Gastroesophageal sphincter (tissue), 3 donors: ENCODE data around the gene ABHD6.
A peak's percentile ranks its signal among the peaks of the same experiment; 100 is the strongest.

Source experiments
- EP300 ChIP-seq: sonication (generic); formaldehyde crosslinking; IDR thresholded peaks from one replicate; pipeline ENCODE4 v1.6.1; 2017; ENCODE audit warnings: antibody characterized with exemption, mild to moderate bottlenecking
- TF ChIP-seq, protein P1 (sequence below), 4 experiments: fragments of 200-600 bp in 2 of 4; fragments of 450-650 bp in 2 of 4; sonication (generic) in 1 of 4; IDR thresholded peaks; one replicate each; pipeline ENCODE4 v1.5.1; 2017 to 2019; ENCODE audit warnings: antibody characterized with exemption in 4 of 4, mild to moderate bottlenecking in 2 of 4, moderate library complexity in 2 of 4

DNA sequence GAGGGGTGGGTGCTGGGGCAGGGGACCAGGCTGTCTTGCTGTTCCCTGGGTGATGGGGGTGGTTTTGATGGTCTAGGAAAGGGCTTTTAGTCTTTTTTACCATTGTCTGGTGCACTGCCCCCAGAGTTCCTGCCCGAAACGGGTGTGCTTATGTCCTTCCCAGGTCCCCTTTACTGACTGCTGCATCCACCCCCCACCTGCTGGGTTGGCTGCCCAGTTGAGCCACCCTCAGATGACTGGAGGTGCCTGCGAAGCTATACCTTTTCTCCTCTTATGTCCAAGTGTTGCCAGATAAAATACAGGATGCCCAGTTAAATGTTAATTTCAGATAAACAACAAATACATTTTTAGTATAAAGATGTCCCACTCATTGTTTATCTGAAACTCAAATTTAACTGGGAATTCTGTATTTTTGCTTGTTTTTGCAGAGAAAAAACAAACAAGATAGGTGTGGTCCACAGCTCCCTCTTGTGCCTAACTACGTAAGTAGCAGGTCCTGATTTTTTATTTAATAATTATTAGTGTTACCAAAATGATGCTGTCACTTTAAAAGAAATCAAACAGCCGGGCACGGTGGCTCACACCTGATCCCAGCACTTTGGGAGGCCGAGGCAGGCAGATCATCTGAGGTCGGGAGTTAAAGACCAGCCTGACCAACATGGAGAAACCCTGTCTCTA is 62.4 kb downstream of the ABHD6 start:
- TF ChIP-seq, protein P1, sequence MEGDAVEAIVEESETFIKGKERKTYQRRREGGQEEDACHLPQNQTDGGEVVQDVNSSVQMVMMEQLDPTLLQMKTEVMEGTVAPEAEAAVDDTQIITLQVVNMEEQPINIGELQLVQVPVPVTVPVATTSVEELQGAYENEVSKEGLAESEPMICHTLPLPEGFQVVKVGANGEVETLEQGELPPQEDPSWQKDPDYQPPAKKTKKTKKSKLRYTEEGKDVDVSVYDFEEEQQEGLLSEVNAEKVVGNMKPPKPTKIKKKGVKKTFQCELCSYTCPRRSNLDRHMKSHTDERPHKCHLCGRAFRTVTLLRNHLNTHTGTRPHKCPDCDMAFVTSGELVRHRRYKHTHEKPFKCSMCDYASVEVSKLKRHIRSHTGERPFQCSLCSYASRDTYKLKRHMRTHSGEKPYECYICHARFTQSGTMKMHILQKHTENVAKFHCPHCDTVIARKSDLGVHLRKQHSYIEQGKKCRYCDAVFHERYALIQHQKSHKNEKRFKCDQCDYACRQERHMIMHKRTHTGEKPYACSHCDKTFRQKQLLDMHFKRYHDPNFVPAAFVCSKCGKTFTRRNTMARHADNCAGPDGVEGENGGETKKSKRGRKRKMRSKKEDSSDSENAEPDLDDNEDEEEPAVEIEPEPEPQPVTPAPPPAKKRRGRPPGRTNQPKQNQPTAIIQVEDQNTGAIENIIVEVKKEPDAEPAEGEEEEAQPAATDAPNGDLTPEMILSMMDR (IDR thresholded peaks at IDR 0.05): peak; percentile 20 to 65 (median 62)
- TF ChIP-seq EP300: no peak
